Neural progenitor cell (in vitro differentiated cells): Measurements from ENCODE around the gene PLPP2.

Source experiments
- EZH2 ChIP-seq: fragments of 200-600 bp; sonication (generic); IDR thresholded peaks from 2 replicates; pipeline ENCODE4 v1.6.1; 2017; ENCODE audit warnings: antibody characterized with exemption, mild to moderate bottlenecking, moderate library complexity
- EZH2phosphoT487 ChIP-seq: fragments of 200-600 bp; sonication (generic); IDR thresholded peaks from 2 replicates; pipeline ENCODE4 v1.6.1; 2017; ENCODE audit warnings: antibody characterized with exemption
- TF ChIP-seq, protein P1 (sequence below): fragments of 200-600 bp; sonication (generic); IDR thresholded peaks from 2 replicates; pipeline ENCODE4 v1.5.1; 2017; ENCODE audit warnings: antibody characterized with exemption, mild to moderate bottlenecking

GRCh38 chr19:277581-278165 is 13.5 kb downstream of the PLPP2 start:
- TF ChIP-seq, protein P1, sequence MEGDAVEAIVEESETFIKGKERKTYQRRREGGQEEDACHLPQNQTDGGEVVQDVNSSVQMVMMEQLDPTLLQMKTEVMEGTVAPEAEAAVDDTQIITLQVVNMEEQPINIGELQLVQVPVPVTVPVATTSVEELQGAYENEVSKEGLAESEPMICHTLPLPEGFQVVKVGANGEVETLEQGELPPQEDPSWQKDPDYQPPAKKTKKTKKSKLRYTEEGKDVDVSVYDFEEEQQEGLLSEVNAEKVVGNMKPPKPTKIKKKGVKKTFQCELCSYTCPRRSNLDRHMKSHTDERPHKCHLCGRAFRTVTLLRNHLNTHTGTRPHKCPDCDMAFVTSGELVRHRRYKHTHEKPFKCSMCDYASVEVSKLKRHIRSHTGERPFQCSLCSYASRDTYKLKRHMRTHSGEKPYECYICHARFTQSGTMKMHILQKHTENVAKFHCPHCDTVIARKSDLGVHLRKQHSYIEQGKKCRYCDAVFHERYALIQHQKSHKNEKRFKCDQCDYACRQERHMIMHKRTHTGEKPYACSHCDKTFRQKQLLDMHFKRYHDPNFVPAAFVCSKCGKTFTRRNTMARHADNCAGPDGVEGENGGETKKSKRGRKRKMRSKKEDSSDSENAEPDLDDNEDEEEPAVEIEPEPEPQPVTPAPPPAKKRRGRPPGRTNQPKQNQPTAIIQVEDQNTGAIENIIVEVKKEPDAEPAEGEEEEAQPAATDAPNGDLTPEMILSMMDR, result no peak
- TF ChIP-seq EZH2phosphoT487, result no peak
- no peak for TF ChIP-seq EZH2
